Gastrocnemius medialis (tissue), 4 donors: ENCODE data around the gene SLC44A1. TPM values are rescaled to one million over a fixed set of nuclear protein-coding genes. Genes with fewer than 3 reads are reported as not detected.

Source experiments
- ATAC-seq, 2 donors: fragments of 150-250 bp; one replicate each; pipeline ENCODE4 v1.9.1; 2016
- DNase-seq, 2 donors: peaks; one replicate each; pipeline ENCODE4 v3.0.0-alpha.2; 2019
- H3K27ac ChIP-seq, 4 donors: fragments of 200-600 bp; sonication (generic); 1 replicate in 1 of 4; 2 replicates in 3 of 4; pipeline ENCODE4 v1.5.1; 2016 to 2018; ENCODE audit warnings: mild to moderate bottlenecking in 2 of 4, moderate library complexity in 1 of 4
- H3K27me3 ChIP-seq, 3 donors: fragments of 200-600 bp; sonication (generic) in 2 of 3; 1 replicate in 1 of 3; 2 replicates in 2 of 3; pipeline versions ENCODE4 v1.5.1 to v1.6.0; 2016 to 2019; ENCODE audit warnings: mild to moderate bottlenecking in 1 of 3, moderate library complexity in 1 of 3
- H3K36me3 ChIP-seq, 2 donors: fragments of 200-600 bp; sonication (generic) in 1 of 2; one replicate each; pipeline ENCODE4 v1.5.1; 2017 to 2018
- H3K4me1 ChIP-seq, 2 donors: fragments of 200-600 bp; sonication (generic) in 1 of 2; one replicate each; pipeline ENCODE4 v1.5.1; 2016 to 2017; ENCODE audit warnings: mild to moderate bottlenecking in 2 of 2
- H3K4me3 ChIP-seq, 4 donors: fragments of 200-600 bp; sonication (generic) in 3 of 4; 1 replicate in 1 of 4; 2 replicates in 3 of 4; pipeline ENCODE4 v1.5.1; 2016 to 2019; ENCODE audit warnings: mild to moderate bottlenecking in 2 of 4
- H3K9me3 ChIP-seq, 3 donors: fragments of 200-600 bp; sonication (generic) in 2 of 3; 1 replicate in 1 of 3; 2 replicates in 2 of 3; pipeline ENCODE4 v1.5.1; 2016 to 2019
- CTCF ChIP-seq, 5 experiments: fragments of 450-650 bp in 3 of 5; fragments of 200-600 bp in 2 of 5; sonication (generic) in 2 of 5; IDR thresholded peaks in 4 of 5; conservative IDR thresholded peaks in 1 of 5; 1 replicate in 4 of 5; 2 replicates in 1 of 5; pipeline ENCODE4 v1.5.1; 2016 to 2019; ENCODE audit warnings: antibody characterized with exemption in 5 of 5, mild to moderate bottlenecking in 3 of 5, moderate library complexity in 3 of 5
- POLR2A ChIP-seq, 2 donors: fragments of 450-650 bp; IDR thresholded peaks; one replicate each; pipeline ENCODE4 v1.6.1; 2017; ENCODE audit warnings: antibody characterized with exemption in 2 of 2, mild to moderate bottlenecking in 2 of 2, moderate library complexity in 2 of 2
- in situ Hi-C, 4 donors: fragments of 200-750 bp; cut with MboI; loops; one replicate each; pipeline versions ENCODE4 v1.15.0 to v1.8.0; 2017; ENCODE audit warnings: low sequenced_read_pairs in 4 of 4
- intact Hi-C: fragments of 100-400 bp; cut with DNase I; formaldehyde crosslinking; loops from one replicate; pipeline ENCODE4 v1.15.1; 2023; ENCODE audit warnings: low total_unique reads
- total RNA-seq, 4 donors: library from RNA; depleted of rRNA; stranded (reverse); fragments of >200 nt; gene quantifications; one replicate each; pipeline versions ENCODE4 v1.1.0 to v1.2.3, GENCODE V29; 2016

The SLC44A1 gene
- total RNA-seq, 4 donors from 2014 or later, result 5.4 to 15.9 (median 11.3) TPM

GRCh38 chr9:105223544-105224140 lies 20.8 kb upstream of the SLC44A1 start:
- H3K27ac ChIP-seq, result no peak overlapping the region
- intact Hi-C loops (no loop called here), in situ Hi-C loops (no loop called here)
- DNase-seq (no peak), ATAC-seq (no peak)
- H3K4me1 ChIP-seq, result no peaks in the 10 kb centered on the region
- H3K36me3 ChIP-seq, result no peaks in the 10 kb centered on the region
- TF ChIP-seq CTCF (IDR thresholded peaks at IDR 0.05 in 4 of 5, conservative IDR thresholded peaks at IDR 0.05 in 1 of 5), result no peak
- TF ChIP-seq POLR2A (IDR thresholded peaks at IDR 0.05), result no peak
- H3K9me3 ChIP-seq, result peaks cover 0 to 8% (median 0%) of the 10 kb centered on the region in 3 donors
- no peaks in the 10 kb centered on the region for H3K27me3 ChIP-seq
- no peak overlapping the region for H3K4me3 ChIP-seq

- DNase-seq (no peak), ATAC-seq (no peak)
- intact Hi-C loops (no loop called here), in situ Hi-C loops (no loop called here)
- H3K4me3 ChIP-seq, result no peak overlapping the region
- H3K27ac ChIP-seq, result no peak overlapping the region
- H3K9me3 ChIP-seq, result peaks cover 0 to 8% (median 0%) of the 10 kb centered on the region in 3 donors
- H3K36me3 ChIP-seq, result no peaks in the 10 kb centered on the region
- no peak for TF ChIP-seq POLR2A (IDR thresholded peaks at IDR 0.05)
- no peak for TF ChIP-seq CTCF (IDR thresholded peaks at IDR 0.05 in 4 of 5, conservative IDR thresholded peaks at IDR 0.05 in 1 of 5)
- no peaks in the 10 kb centered on the region for H3K27me3 ChIP-seq
- no peaks in the 10 kb centered on the region for H3K4me1 ChIP-seq
Measured at GRCh38 chr9:105226055-105226454, 18.4 kb upstream of the SLC44A1 start.

GRCh38 chr9:105232207-105232606 lies 12.2 kb upstream of the SLC44A1 start:
- DNase-seq (no peak), ATAC-seq (no peak)
- intact Hi-C loops, result no loop called here
- Histone ChIP-seq H3K4me1 (no peaks in the 10 kb centered on the region), H3K27ac (no peak overlapping the region), H3K9me3 (no peaks in the 10 kb centered on the region), H3K36me3 (no peaks in the 10 kb centered on the region), H3K27me3 (no peaks in the 10 kb centered on the region), H3K4me3 (no peak overlapping the region)
- TF ChIP-seq POLR2A (IDR thresholded peaks at IDR 0.05) (no peak), CTCF (IDR thresholded peaks at IDR 0.05 in 4 of 5, conservative IDR thresholded peaks at IDR 0.05 in 1 of 5) (no peak)
- in situ Hi-C loops, result no loop called here

- H3K27me3 ChIP-seq, result no peaks in the 10 kb centered on the region
- ATAC-seq, result no peak
- no peaks in the 10 kb centered on the region for H3K36me3 ChIP-seq
- H3K27ac ChIP-seq, result no peak overlapping the region
- H3K9me3 ChIP-seq, result no peaks in the 10 kb centered on the region
- intact Hi-C loops (no loop called here), in situ Hi-C loops (no loop called here)
- H3K4me3 ChIP-seq, result no peak overlapping the region
- no peak for TF ChIP-seq POLR2A (IDR thresholded peaks at IDR 0.05)
- TF ChIP-seq CTCF (IDR thresholded peaks at IDR 0.05 in 4 of 5, conservative IDR thresholded peaks at IDR 0.05 in 1 of 5), result no peak
- DNase-seq, result no peak
- H3K4me1 ChIP-seq, result no peaks in the 10 kb centered on the region
Measured at GRCh38 chr9:105233873-105234272, 10.6 kb upstream of the SLC44A1 start.

GRCh38 chr9:105236261-105236660 lies 8.2 kb upstream of the SLC44A1 start:
- no peak overlapping the region for H3K27ac ChIP-seq

More at GRCh38 chr9:105236261-105236660, 8.2 kb upstream of the SLC44A1 start:
- in situ Hi-C loops (no loop called here), intact Hi-C loops (no loop called here)
- no peaks in the 10 kb centered on the region for H3K4me1 ChIP-seq
- DNase-seq (no peak), ATAC-seq (no peak)
- H3K36me3 ChIP-seq, result no peaks in the 10 kb centered on the region
- H3K9me3 ChIP-seq, result no peaks in the 10 kb centered on the region
- H3K27me3 ChIP-seq, result no peaks in the 10 kb centered on the region
- TF ChIP-seq POLR2A (IDR thresholded peaks at IDR 0.05), result no peak
- TF ChIP-seq CTCF (IDR thresholded peaks at IDR 0.05 in 4 of 5, conservative IDR thresholded peaks at IDR 0.05 in 1 of 5), result no peak
- H3K4me3 ChIP-seq, result no peak overlapping the region
